HG02981 (cell line): ENCODE results near the gene TSKU.
"Not testable (repeated sequence)": the region's sequence is repeated elsewhere in the genome, so short reads cannot be mapped to it uniquely, and the experiment has no call there.

ENCODE experiments used
- ATAC-seq: cut with Tn5 transposase; IDR thresholded peaks from one replicate; pipeline ENCODE4 v1.9.1; 2021; ENCODE audit warnings: mild to moderate bottlenecking, moderate library complexity; ENCODE audit not compliant: unreplicated experiment

The TSKU gene

GRCh38 chr11:76787911-76788596, 4.9 kb downstream of the TSKU start:
- no peak for ATAC-seq

DNA sequence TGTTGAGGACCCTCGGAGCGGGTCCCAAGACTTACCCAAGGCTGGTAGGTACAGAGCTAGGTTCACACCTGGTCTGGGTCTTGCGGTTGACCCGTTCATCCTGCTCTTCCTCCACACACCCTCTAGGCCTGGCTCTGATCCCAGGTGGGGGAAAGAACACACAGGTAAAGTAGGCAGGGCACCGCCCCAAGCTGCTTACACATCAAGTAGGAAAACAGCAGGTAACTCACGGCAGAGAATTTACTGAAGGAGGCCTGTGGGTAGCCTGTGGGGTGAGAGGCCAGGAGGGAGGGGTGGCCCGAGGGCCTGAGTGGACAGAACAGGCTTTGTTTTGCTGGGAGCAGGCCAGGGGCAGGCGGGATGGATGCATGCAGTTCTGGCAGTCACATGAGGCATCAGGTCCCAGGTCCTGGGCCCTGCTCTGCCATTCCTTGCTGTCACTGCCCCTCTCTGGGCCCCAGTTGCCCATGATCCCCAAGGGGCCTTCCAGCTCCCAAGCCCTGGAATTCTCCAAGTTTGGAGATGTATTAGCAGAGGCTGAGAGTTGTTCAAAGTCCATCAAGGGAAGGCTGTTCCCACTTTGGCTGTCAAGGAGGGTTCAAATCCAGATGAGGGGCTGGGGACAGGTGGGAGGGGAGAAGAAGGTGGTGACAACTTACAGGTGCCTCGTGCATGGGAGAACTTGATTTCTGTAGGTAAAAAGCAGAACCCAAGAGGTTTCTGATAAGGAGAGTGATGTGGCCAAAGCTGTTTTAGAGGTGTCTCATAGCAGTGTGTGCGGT, 5.7 kb downstream of the TSKU start:
- no peak for ATAC-seq

GRCh38 chr11:76789443-76789719, 6.2 kb downstream of the TSKU start:
- ATAC-seq: no peak

GRCh38 chr11:76790251-76790650, 7.1 kb downstream of the TSKU start:
- no peak for ATAC-seq

GRCh38 chr11:76791002-76791770, 8.0 kb downstream of the TSKU start:
- ATAC-seq: not testable (repeated sequence)

- no peak for ATAC-seq
Measured at GRCh38 chr11:76791861-76792260, 8.7 kb downstream of the TSKU start.

DNA sequence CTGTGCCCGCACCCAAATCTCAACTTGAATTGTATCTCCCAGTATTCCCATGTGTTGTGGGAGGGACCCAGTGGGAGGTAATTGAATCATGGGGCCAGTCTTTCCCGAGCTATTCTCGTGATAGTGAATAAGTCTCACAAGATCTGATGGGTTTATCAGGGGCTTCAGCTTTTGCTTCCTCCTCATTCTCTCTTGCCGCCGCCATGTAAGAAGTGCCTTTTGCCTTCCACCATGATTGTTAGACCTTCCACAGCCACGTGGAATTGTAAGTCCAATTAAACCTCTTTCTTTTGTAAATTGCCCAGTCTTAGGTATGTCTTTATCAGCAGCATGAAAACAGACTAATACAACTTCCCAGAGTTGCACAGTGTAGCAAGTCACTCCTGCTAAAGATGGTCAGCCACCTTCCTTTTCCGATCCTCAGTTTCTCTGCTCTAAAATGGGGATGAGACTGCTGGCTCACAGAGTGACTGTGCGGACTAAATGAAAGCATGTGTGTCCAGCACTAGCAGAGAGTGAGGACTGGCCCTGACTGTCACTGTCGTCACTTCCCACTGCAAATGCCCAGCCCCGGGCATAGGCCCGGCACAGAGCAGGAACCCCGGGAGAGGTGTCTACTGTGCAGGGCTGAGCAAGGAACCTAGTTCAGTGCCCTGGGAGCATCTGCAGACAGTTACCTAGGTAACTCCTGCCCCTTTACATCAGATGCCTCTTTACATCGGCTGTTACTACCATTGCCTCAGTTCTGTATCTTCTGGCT, 9.5 kb downstream of the TSKU start:
- no peak for ATAC-seq

DNA sequence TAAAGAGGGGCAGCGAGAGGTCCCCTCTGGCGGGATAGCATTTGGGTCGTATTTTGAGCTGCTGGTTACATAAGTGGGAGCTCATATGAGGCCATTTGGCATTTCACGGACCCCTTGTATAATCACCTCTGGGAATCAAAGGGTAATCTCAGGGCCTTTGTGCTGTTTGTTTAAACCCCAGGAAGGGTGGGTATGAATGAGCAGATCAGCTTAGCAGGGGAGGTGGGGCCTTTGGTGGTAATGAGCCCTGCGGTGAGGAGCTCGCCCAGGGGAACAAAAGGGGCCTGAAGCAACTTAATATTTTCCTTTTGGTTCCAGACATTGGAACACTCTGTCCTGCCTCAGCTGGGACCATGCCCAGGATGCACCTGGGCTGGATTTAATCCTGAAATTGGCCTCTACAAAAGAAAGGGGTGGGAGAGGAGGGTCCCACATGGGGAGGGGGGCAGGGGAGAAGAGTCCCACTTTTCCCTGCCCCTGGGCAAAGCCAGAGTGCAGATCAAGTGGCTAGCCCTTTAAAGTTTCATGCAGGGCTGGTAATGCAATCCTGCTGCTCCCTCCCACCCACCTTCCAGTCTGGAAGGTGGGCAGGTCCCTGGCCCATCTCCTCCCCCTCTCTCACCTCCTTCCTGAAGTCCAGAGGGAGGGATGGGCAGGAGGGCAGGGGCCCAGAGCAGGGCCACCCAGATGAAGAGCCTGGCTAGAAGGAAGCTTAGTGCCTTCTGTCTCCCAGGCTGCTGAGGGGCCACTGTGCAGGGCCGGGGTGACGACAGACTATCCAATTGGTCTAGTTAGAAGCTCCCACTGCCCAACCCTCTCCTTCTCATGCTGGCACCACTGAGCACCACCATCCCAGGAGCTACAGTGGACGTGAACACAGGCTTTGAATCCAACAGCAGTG, 10.5 kb downstream of the TSKU start:
- no peak for ATAC-seq

GRCh38 chr11:76794371-76795289, 11.5 kb downstream of the TSKU start:
- no peak for ATAC-seq

DNA sequence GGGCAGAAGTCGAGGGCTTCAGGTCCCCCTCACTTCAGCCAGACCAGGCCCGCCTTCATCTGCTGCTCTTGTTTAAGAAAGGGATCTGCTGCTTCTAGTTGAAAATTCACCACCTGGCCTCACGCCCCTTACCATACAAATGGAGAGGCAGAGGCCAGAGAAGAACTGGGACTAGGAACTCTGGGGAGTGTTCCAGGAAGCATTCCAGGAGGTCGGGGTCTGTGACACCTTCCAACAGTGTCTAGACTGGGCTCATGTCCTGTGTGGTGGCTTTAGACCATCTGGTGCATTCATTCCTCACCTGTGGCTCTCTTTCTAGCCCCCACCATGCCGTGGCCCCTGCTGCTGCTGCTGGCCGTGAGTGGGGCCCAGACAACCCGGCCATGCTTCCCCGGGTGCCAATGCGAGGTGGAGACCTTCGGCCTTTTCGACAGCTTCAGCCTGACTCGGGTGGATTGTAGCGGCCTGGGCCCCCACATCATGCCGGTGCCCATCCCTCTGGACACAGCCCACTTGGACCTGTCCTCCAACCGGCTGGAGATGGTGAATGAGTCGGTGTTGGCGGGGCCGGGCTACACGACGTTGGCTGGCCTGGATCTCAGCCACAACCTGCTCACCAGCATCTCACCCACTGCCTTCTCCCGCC, 12.3 kb downstream of the TSKU start:
- no peak for ATAC-seq

GRCh38 chr11:76795936-76796441, 12.8 kb downstream of the TSKU start:
- no peak for ATAC-seq

DNA sequence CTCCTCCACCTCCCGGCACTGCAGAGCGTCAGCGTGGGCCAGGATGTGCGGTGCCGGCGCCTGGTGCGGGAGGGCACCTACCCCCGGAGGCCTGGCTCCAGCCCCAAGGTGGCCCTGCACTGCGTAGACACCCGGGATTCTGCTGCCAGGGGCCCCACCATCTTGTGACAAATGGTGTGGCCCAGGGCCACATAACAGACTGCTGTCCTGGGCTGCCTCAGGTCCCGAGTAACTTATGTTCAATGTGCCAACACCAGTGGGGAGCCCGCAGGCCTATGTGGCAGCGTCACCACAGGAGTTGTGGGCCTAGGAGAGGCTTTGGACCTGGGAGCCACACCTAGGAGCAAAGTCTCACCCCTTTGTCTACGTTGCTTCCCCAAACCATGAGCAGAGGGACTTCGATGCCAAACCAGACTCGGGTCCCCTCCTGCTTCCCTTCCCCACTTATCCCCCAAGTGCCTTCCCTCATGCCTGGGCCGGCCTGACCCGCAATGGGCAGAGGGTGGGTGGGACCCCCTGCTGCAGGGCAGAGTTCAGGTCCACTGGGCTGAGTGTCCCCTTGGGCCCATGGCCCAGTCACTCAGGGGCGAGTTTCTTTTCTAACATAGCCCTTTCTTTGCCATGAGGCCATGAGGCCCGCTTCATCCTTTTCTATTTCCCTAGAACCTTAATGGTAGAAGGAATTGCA, 13.5 kb downstream of the TSKU start:
- no peak for ATAC-seq

DNA sequence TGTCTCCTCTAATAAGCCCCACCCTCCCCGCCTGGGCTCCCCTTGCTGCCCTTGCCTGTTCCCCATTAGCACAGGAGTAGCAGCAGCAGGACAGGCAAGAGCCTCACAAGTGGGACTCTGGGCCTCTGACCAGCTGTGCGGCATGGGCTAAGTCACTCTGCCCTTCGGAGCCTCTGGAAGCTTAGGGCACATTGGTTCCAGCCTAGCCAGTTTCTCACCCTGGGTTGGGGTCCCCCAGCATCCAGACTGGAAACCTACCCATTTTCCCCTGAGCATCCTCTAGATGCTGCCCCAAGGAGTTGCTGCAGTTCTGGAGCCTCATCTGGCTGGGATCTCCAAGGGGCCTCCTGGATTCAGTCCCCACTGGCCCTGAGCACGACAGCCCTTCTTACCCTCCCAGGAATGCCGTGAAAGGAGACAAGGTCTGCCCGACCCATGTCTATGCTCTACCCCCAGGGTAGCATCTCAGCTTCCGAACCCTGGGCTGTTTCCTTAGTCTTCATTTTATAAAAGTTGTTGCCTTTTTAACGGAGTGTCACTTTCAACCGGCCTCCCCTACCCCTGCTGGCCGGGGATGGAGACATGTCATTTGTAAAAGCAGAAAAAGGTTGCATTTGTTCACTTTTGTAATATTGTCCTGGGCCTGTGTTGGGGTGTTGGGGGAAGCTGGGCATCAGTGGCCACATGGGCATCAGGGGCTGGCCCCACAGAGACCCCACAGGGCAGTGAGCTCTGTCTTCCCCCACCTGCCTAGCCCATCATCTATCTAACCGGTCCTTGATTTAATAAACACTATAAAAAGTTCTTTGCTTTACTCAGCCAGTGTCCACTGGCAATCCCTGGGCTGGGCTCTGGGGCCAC, 14.4 kb downstream of the TSKU start:
- no peak for ATAC-seq

GRCh38 chr11:76798202-76798581, 15.0 kb downstream of the TSKU start:
- ATAC-seq: no peak

- no peak for ATAC-seq
Measured at GRCh38 chr11:76798671-76799065, 15.5 kb downstream of the TSKU start.

GRCh38 chr11:76799066-76799804, 16.1 kb downstream of the TSKU start:
- ATAC-seq: peak; percentile 79
